Measurements from ENCODE around the gene GRM7.

GRM7 gene

GRCh38 chr3:7280318-7280717 lies 419.4 kb downstream of the GRM7 start:
- ATAC-seq (no peak), DNase-seq (no peak)
- Mint-ChIP-seq H3K4me3 (no peak overlapping the region), H3K9me3 (no peaks in the 10 kb centered on the region), H3K4me1 (no peaks in the 10 kb centered on the region), H3K27me3 (no peaks in the 10 kb centered on the region), H3K27ac (no peak overlapping the region)

GRCh38 chr3:7282988-7283387 lies 422.1 kb downstream of the GRM7 start:
- H3K27ac Mint-ChIP-seq: no peak overlapping the region

DNA sequence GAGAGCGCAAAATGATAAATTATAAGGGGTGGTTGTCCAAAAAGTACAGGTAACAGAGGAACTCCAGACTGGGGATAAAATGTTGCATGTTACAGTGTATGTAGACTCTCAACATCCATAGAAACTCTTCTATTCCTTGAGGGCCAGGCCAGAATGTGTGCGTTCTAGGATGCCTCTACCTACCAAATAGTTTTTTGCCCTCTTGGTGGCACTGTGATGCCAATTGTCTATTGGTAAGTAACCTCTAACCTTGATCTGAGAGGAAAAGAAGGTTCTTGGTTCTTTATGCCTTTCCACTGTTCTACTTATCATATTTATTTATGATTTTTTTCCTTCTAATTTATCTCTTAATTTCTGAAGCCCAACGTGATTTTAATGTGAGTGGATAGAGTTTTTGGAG lies 424.6 kb downstream of the GRM7 start:
- Mint-ChIP-seq H3K9me3 (no peaks in the 10 kb centered on the region), H3K27me3 (no peaks in the 10 kb centered on the region), H3K4me3 (no peak overlapping the region), H3K27ac (no peak overlapping the region), H3K4me1 (no peaks in the 10 kb centered on the region)
- ATAC-seq (no peak), DNase-seq (no peak)

More at GRCh38 chr3:7282988-7283387, 422.1 kb downstream of the GRM7 start:
- DNase-seq: no peak
- no peak for ATAC-seq
- H3K4me1 Mint-ChIP-seq: no peaks in the 10 kb centered on the region
- no peaks in the 10 kb centered on the region for H3K9me3 Mint-ChIP-seq
- no peak overlapping the region for H3K4me3 Mint-ChIP-seq
- H3K27me3 Mint-ChIP-seq: no peaks in the 10 kb centered on the region

- Mint-ChIP-seq H3K4me1 (no peaks in the 10 kb centered on the region), H3K27me3 (no peaks in the 10 kb centered on the region), H3K4me3 (no peak overlapping the region), H3K9me3 (no peaks in the 10 kb centered on the region), H3K27ac (no peak overlapping the region)
- ATAC-seq (no peak), DNase-seq (no peak)
Observed at GRCh38 chr3:7288133-7288532, 427.2 kb downstream of the GRM7 start.

DNA sequence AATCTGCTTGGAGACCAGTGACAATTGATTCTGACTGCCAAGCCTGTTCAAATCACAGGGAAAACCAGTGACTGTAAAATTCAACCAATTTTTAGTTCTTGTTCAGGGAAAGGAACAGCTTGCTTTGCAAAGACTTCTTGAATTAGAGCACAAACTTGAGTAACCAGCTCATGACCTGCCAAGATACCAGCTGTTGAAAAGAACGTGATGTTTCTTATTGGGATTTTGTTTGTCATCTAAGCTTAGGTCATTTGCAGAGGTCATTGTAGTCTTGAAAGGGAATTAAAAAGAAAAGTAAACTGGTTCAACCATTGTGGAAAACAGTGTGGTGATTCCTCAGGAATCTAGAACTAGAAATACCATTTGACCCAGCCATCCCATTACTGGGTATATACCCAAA lies 428.2 kb downstream of the GRM7 start:
- Mint-ChIP-seq H3K9me3 (peaks cover 0 to 6% of the 10 kb centered on the region in 2 donors), H3K4me1 (no peaks in the 10 kb centered on the region), H3K4me3 (no peak overlapping the region), H3K27me3 (no peaks in the 10 kb centered on the region), H3K27ac (no peak overlapping the region)
- DNase-seq (no peak), ATAC-seq (no peak)

DNA sequence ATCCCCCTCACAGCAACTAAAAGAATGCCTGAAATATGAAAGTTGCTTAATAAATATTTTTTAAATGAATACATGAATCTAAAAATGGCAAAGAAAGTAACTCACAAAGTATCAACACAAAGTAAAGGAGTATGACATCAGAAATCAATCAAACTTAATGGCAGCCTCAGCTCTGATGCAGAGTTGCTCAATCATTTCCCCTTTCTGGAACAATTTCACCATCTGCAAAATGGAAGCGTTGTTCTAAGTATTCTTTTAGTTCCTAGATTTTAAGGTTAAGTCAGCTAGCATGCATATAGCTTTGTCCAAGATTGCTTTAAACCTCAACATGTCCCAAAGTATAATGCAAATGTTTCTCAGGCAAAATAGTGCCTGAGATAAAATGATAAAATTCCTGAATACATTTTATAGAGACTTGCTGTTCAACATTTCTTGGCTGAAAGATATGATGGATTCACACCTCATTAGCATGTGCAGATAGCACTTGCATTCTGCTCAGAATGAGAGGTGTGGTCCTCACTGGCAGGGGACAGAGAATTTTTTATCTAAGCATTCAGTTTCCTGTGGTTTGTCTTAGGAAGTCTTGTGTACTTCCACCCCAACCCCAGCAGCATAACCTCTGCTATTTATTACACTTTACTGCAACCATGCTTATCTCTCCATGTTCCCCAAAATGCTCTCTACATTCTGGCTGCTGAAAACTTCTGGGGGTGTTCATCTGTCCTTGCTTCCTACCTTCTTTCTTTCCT lies 429.3 kb downstream of the GRM7 start:
- peaks cover 0 to 7% of the 10 kb centered on the region in 2 donors for H3K9me3 Mint-ChIP-seq
- H3K27ac Mint-ChIP-seq: no peak overlapping the region
- no peaks in the 10 kb centered on the region for H3K4me1 Mint-ChIP-seq
- ATAC-seq (no peak), DNase-seq (no peak)
- no peaks in the 10 kb centered on the region for H3K27me3 Mint-ChIP-seq
- no peak overlapping the region for H3K4me3 Mint-ChIP-seq

DNA sequence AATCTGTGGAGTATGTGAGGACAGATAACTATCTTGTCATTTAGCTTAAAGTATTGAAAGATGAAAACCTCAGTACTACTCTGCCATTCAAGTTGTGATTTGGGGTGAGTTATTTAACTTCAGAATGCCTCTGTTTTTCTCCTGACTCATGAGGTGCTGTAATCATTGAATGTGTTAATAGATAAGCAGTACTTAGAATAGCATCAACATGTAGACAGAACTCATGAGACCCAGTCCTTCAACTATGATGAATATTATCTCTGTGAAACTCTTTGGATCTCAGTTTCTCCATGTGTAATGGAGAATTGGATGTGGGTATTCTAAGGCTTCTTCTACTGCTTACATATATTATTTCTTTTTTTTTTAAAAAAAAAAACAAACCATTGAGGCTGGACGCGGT lies 431.4 kb downstream of the GRM7 start:
- ATAC-seq (no peak), DNase-seq (no peak)
- H3K4me3 Mint-ChIP-seq: no peak overlapping the region
- no peaks in the 10 kb centered on the region for H3K4me1 Mint-ChIP-seq
- H3K27me3 Mint-ChIP-seq: no peaks in the 10 kb centered on the region
- peaks cover 0 to 7% of the 10 kb centered on the region in 2 donors for H3K9me3 Mint-ChIP-seq
- H3K27ac Mint-ChIP-seq: no peak overlapping the region

- Mint-ChIP-seq H3K4me1 (no peaks in the 10 kb centered on the region), H3K4me3 (no peak overlapping the region), H3K27ac (no peak overlapping the region), H3K9me3 (peaks cover 0 to 7% of the 10 kb centered on the region in 2 donors), H3K27me3 (no peaks in the 10 kb centered on the region)
- ATAC-seq (no peak), DNase-seq (no peak)
Observed at GRCh38 chr3:7293286-7293685, 432.4 kb downstream of the GRM7 start.

DNA sequence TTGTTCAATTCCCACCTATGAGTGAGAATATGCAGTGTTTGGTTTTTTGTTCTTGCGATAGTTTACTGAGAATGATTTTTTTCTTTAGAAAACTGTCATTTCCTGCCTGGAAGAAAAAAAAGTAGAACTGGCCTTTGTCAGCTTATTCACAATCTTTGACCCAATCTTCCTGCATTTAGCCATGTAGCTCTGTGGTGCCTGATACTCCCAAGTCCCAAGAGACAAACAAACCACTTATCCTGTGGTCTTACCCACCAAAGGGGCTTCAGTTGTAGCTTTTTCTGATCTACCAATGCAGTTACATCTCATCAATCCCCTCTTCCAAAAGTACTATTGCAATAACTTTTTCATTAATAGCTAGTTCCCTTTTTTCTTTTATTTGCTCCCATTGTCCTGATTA lies 444.6 kb downstream of the GRM7 start:
- Mint-ChIP-seq H3K27me3 (peaks cover 11% of the 10 kb centered on the region), H3K4me1 (no peaks in the 10 kb centered on the region)
- no peak for ATAC-seq

GRCh38 chr3:7306901-7307300 lies 446.0 kb downstream of the GRM7 start:
- no peaks in the 10 kb centered on the region for H3K4me1 Mint-ChIP-seq
- H3K27me3 Mint-ChIP-seq: peaks cover 11% of the 10 kb centered on the region
- ATAC-seq (no peak), DNase-seq (no peak)
- no peak overlapping the region for H3K4me3 Mint-ChIP-seq
- peak overlapping the region in 1 of 2 donors; percentile 67 for H3K27ac Mint-ChIP-seq
- H3K9me3 Mint-ChIP-seq: no peaks in the 10 kb centered on the region

More for the DNA sequence above, 444.6 kb downstream of the GRM7 start:
- no peaks in the 10 kb centered on the region for H3K9me3 Mint-ChIP-seq
- no peak overlapping the region for H3K4me3 Mint-ChIP-seq
- no peak for DNase-seq
- H3K27ac Mint-ChIP-seq: no peak overlapping the region

GRCh38 chr3:7307410-7307809 lies 446.5 kb downstream of the GRM7 start:
- Mint-ChIP-seq H3K4me1 (no peaks in the 10 kb centered on the region), H3K27me3 (peaks cover 11% of the 10 kb centered on the region), H3K9me3 (no peaks in the 10 kb centered on the region), H3K4me3 (no peak overlapping the region), H3K27ac (no peak overlapping the region)
- no peak for DNase-seq
- no peak for ATAC-seq

- H3K4me3 Mint-ChIP-seq: no peak overlapping the region
- DNase-seq (no peak), ATAC-seq (no peak)
- H3K9me3 Mint-ChIP-seq: no peaks in the 10 kb centered on the region
- H3K4me1 Mint-ChIP-seq: no peaks in the 10 kb centered on the region
- no peak overlapping the region for H3K27ac Mint-ChIP-seq
- H3K27me3 Mint-ChIP-seq: peaks cover 11% of the 10 kb centered on the region
Observed at GRCh38 chr3:7309641-7310102, 448.8 kb downstream of the GRM7 start.

DNA sequence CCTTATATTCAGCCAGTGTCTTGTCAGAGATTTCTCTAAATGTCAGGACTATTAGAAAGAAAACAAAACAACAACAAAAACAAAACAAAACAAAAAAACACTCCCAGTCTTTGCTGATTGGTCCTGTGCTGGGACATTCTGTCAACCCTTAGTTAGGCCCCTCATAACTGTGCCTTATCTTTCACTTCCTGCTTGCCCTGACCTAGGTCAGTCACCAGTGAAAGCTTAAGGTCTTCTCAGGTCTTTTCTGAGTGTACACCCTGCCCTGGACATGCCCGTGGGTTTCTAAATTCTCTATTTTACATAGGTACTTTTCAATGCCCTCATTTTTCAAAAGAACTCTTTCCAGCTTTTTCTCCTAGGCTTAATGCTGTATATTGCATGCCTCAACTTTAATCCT lies 454.1 kb downstream of the GRM7 start:
- Mint-ChIP-seq H3K4me1 (no peaks in the 10 kb centered on the region), H3K4me3 (no peak overlapping the region), H3K27ac (no peak overlapping the region), H3K9me3 (peaks cover 0 to 13% of the 10 kb centered on the region in 2 donors), H3K27me3 (no peaks in the 10 kb centered on the region)
- DNase-seq (no peak), ATAC-seq (no peak)

- Mint-ChIP-seq H3K4me3 (no peak overlapping the region), H3K9me3 (no peaks in the 10 kb centered on the region), H3K4me1 (no peaks in the 10 kb centered on the region), H3K27me3 (no peaks in the 10 kb centered on the region), H3K27ac (no peak overlapping the region)
- ATAC-seq: no peak
- no peak for DNase-seq
Observed at GRCh38 chr3:7322957-7323669, 462.2 kb downstream of the GRM7 start.

DNA sequence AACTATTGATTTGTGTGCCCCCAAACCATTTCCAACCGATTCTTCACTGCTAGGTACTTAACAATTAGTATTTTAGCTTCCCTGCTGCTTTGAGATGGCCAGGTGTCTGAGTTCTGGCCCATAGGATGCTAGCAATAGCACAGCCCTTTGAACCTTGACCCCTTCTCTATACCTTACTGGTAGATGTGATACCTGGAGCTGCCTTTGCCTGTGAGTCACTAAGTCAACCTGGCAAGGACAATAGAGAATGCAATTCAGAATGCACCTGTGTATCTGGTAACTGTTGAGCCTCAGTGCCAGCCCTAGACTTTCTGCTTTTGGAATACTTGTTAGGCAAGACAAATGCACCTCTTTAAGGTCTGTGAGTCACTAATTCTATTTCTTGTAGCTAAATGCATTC lies 467.4 kb downstream of the GRM7 start:
- Mint-ChIP-seq H3K27ac (no peak overlapping the region), H3K9me3 (no peaks in the 10 kb centered on the region), H3K4me3 (no peak overlapping the region), H3K4me1 (no peaks in the 10 kb centered on the region), H3K27me3 (no peaks in the 10 kb centered on the region)
- DNase-seq (no peak), ATAC-seq (no peak)

DNA sequence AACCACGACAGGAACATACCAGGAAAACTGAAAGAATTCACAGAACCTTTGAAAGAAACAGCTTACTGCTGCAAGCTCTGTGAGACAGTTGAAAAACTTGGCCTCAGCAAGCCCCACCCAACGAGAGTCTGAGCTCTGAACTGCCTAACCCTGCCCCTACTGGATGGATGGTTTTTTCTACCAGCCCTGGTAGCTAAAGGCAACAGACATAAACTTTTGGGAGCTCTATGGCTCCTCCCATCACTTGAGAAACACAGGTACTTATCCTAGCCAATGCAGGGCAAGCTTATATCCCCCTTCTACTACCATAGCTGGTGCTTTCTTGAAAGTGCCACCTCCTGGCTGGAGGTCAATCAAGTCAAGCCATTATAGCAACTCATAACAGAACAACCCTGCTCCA lies 471.8 kb downstream of the GRM7 start:
- ATAC-seq (no peak), DNase-seq (no peak)
- H3K4me3 Mint-ChIP-seq: no peak overlapping the region
- no peaks in the 10 kb centered on the region for H3K27me3 Mint-ChIP-seq
- H3K9me3 Mint-ChIP-seq: peaks cover 0 to 9% of the 10 kb centered on the region in 2 donors
- H3K27ac Mint-ChIP-seq: no peak overlapping the region
- H3K4me1 Mint-ChIP-seq: no peaks in the 10 kb centered on the region

All from stimulated activated naive CD8-positive, alpha-beta T cell treated with anti-CD3 and anti-CD28 coated beads, Interleukin-15, amount 100 ng/mL, for 72 hours (primary cell).